ENCODE measurements around the gene WNT7B.

Gene WNT7B

GRCh38 chr22:45885171-45885840 is 91.7 kb downstream of the WNT7B start:
- ChIA-PET CTCF (no interaction called here), POLR2A (no interaction called here)
- DNase-seq (ENCODE audit: low read depth, low spot score) = no peak
- H3K4me3 ChIP-seq (ENCODE audit: low read depth, low read length) = no peak overlapping the region
- TF ChIP-seq CTCF (IDR thresholded peaks at IDR 0.05; ENCODE audit: insufficient read depth, low read length, missing control alignments) = no peak

- CTCF ChIA-PET = no interaction called here
- H3K4me3 ChIP-seq (ENCODE audit: low read depth, low read length) = no peak overlapping the region
- no peak for DNase-seq (ENCODE audit: low read depth, low spot score)
- POLR2A ChIA-PET = no interaction called here
- no peak for TF ChIP-seq CTCF (IDR thresholded peaks at IDR 0.05; ENCODE audit: insufficient read depth, low read length, missing control alignments)
Measured at GRCh38 chr22:45884201-45885062, 92.5 kb downstream of the WNT7B start.

GRCh38 chr22:45883811-45884170 is 93.2 kb downstream of the WNT7B start:
- no peak for TF ChIP-seq CTCF (IDR thresholded peaks at IDR 0.05; ENCODE audit: insufficient read depth, low read length, missing control alignments)
- ChIA-PET POLR2A (no interaction called here), CTCF (no interaction called here)
- DNase-seq (ENCODE audit: low read depth, low spot score) = no peak
- no peak overlapping the region for H3K4me3 ChIP-seq (ENCODE audit: low read depth, low read length)

GRCh38 chr22:45882881-45883810 is 93.8 kb downstream of the WNT7B start:
- CTCF ChIA-PET = interaction anchor here (0.8 to 1.3 kb wide), 2 partner anchors 16 to 20 kb away, joined by 3 to 4 read pairs; no protein-coding TSS in a partner anchor
- TF ChIP-seq CTCF (IDR thresholded peaks at IDR 0.05; ENCODE audit: insufficient read depth, low read length, missing control alignments) = no peak
- no peak for DNase-seq (ENCODE audit: low read depth, low spot score)
- POLR2A ChIA-PET = no interaction called here
- no peak overlapping the region for H3K4me3 ChIP-seq (ENCODE audit: low read depth, low read length)

- TF ChIP-seq CTCF (IDR thresholded peaks at IDR 0.05; ENCODE audit: insufficient read depth, low read length, missing control alignments) = no peak
- ChIA-PET POLR2A (no interaction called here), CTCF (no interaction called here)
- H3K4me3 ChIP-seq (ENCODE audit: low read depth, low read length) = no peak overlapping the region
- no peak for DNase-seq (ENCODE audit: low read depth, low spot score)
Measured at GRCh38 chr22:45881524-45881875, 95.5 kb downstream of the WNT7B start.

Measured in AG04449 (cell line).